ENCODE results near the gene LST1.

Gene LST1

GRCh38 chr6:31573239-31574105 is 12.6 kb upstream of the LST1 start:
- no peak overlapping the region for H2AFZ ChIP-seq (ENCODE audit: low read length)
- peaks cover 45% of the 10 kb centered on the region for H3K27me3 ChIP-seq (replicated peaks; ENCODE audit: insufficient read depth, low read length)
- no peaks in the 10 kb centered on the region for H3K9me3 ChIP-seq (replicated peaks; ENCODE audit: insufficient read depth, low read length)
- H3F3A ChIP-seq (ENCODE audit: insufficient read depth, low read length): peaks cover 8% of the 10 kb centered on the region
- TF ChIP-seq EZH2 (optimal IDR thresholded peaks at IDR 0.05; ENCODE audit: low read depth, low read length) (no peak), EZH2phosphoT487 (IDR thresholded peaks at IDR 0.05; ENCODE audit: low read length) (no peak), CTCF (IDR thresholded peaks at IDR 0.05; ENCODE audit: low read length) (no peak)
- H3K4me1 ChIP-seq (ENCODE audit: low read length): peaks cover 34% of the 10 kb centered on the region
- H3K4me2 ChIP-seq (ENCODE audit: low read depth, low read length): no peak overlapping the region
- no peak for DNase-seq
- H4K20me1 ChIP-seq (ENCODE audit: insufficient read depth, low read length): no peaks in the 10 kb centered on the region
- H3K4me3 ChIP-seq (ENCODE audit: low read length): no peak overlapping the region
- no peak overlapping the region for H3K9ac ChIP-seq (ENCODE audit: low read length)
- H3K9me2 ChIP-seq (replicated peaks; ENCODE audit: insufficient read depth, low read length): no peaks in the 10 kb centered on the region
- no peaks in the 10 kb centered on the region for H3K79me2 ChIP-seq (ENCODE audit: low read length)
- H3K27ac ChIP-seq (ENCODE audit: low read length): no peak overlapping the region
- no peaks in the 10 kb centered on the region for H3K36me3 ChIP-seq (replicated peaks; ENCODE audit: insufficient read depth, low read length)

- Histone ChIP-seq H3K4me2 (ENCODE audit: low read depth, low read length) (no peak overlapping the region), H3K9ac (ENCODE audit: low read length) (no peak overlapping the region), H3K4me1 (ENCODE audit: low read length) (peaks cover 26% of the 10 kb centered on the region), H2AFZ (ENCODE audit: low read length) (no peak overlapping the region), H3K9me3 (replicated peaks; ENCODE audit: insufficient read depth, low read length) (no peaks in the 10 kb centered on the region), H3K79me2 (ENCODE audit: low read length) (no peaks in the 10 kb centered on the region), H3K27ac (ENCODE audit: low read length) (no peak overlapping the region), H3F3A (ENCODE audit: insufficient read depth, low read length) (peaks cover 5% of the 10 kb centered on the region; the same call in 1 of the 2 replicates), H3K36me3 (replicated peaks; ENCODE audit: insufficient read depth, low read length) (no peaks in the 10 kb centered on the region), H3K27me3 (replicated peaks; ENCODE audit: insufficient read depth, low read length) (peaks cover 54% of the 10 kb centered on the region), H3K9me2 (replicated peaks; ENCODE audit: insufficient read depth, low read length) (no peaks in the 10 kb centered on the region), H4K20me1 (ENCODE audit: insufficient read depth, low read length) (no peaks in the 10 kb centered on the region), H3K4me3 (ENCODE audit: low read length) (no peak overlapping the region)
- DNase-seq: no peak
- TF ChIP-seq EZH2phosphoT487 (IDR thresholded peaks at IDR 0.05; ENCODE audit: low read length) (no peak), CTCF (IDR thresholded peaks at IDR 0.05; ENCODE audit: low read length) (no peak), EZH2 (optimal IDR thresholded peaks at IDR 0.05; ENCODE audit: low read depth, low read length) (no peak)
These were observed 11.7 kb upstream of the LST1 start for GRCh38 chr6:31574106-31575061.

GRCh38 chr6:31575335-31575901 is 10.7 kb upstream of the LST1 start, which contains the start of gene TNF:
Gene TNF, plus strand, starts transcription at chr6:31575565. Its CDS starts 177 bp downstream, at chr6:31575742.
- H3K9me2 ChIP-seq (replicated peaks; ENCODE audit: insufficient read depth, low read length): no peaks in the 10 kb centered on the region
- no peak within 1 kb of the TSS for H3K4me2 ChIP-seq (ENCODE audit: low read depth, low read length)
- H3K9me3 ChIP-seq (replicated peaks; ENCODE audit: insufficient read depth, low read length): no peaks in the 10 kb centered on the region
- peaks cover 64% of the 10 kb centered on the region for H3K27me3 ChIP-seq (replicated peaks; ENCODE audit: insufficient read depth, low read length)
- no peaks in the 10 kb centered on the region for H3K79me2 ChIP-seq (ENCODE audit: low read length)
- no peak within 1 kb of the TSS for H2AFZ ChIP-seq (ENCODE audit: low read length)
- H3K9ac ChIP-seq (ENCODE audit: low read length): no peak within 1 kb of the TSS
- H3K27ac ChIP-seq (ENCODE audit: low read length): no peak within 1 kb of the TSS
- TF ChIP-seq CTCF (IDR thresholded peaks at IDR 0.05; ENCODE audit: low read length) (no peak), EZH2 (optimal IDR thresholded peaks at IDR 0.05; ENCODE audit: low read depth, low read length) (no peak), EZH2phosphoT487 (IDR thresholded peaks at IDR 0.05; ENCODE audit: low read length) (no peak)
- H3K4me3 ChIP-seq (ENCODE audit: low read length): no peak within 1 kb of the TSS
- H3F3A ChIP-seq (ENCODE audit: insufficient read depth, low read length): peaks cover 5% of the 10 kb centered on the region; the same call in 1 of the 2 replicates
- H3K4me1 ChIP-seq (ENCODE audit: low read length): peaks cover 17% of the 10 kb centered on the region
- no peaks in the 10 kb centered on the region for H3K36me3 ChIP-seq (replicated peaks; ENCODE audit: insufficient read depth, low read length)
- DNase-seq: no peak
- no peaks in the 10 kb centered on the region for H4K20me1 ChIP-seq (ENCODE audit: insufficient read depth, low read length)
